Iris pigment epithelial cell (primary cell): ENCODE data around the gene RCL1.
"Not testable (repeated sequence)": the region's sequence is repeated elsewhere in the genome, so short reads cannot be mapped to it uniquely, and the experiment has no call there.

Experiments
- DNase-seq: peaks from one replicate; pipeline ENCODE4 v3.0.0-alpha.2; 2011; ENCODE audit warnings: low read depth

Gene RCL1

DNA sequence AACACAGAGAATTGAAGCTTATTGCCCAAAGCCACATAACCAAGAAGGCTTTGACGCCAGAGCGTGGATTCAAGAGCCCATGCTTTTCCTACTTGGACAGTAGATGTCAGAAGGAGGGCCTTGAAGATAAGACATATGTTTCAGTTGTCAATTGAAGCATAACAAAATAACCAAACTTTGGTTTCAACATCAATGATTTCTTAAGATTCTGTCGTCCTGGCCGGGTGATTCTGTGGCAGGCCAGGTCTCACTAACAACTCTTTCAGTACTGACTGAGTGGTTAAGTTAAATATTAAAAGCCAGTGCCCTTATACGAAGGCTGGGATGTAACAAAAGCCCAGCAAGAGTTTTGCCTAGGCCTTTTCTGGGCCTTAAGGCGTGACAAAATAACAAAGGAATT, 94.0 kb downstream of the RCL1 start:
- DNase-seq = no peak

DNA sequence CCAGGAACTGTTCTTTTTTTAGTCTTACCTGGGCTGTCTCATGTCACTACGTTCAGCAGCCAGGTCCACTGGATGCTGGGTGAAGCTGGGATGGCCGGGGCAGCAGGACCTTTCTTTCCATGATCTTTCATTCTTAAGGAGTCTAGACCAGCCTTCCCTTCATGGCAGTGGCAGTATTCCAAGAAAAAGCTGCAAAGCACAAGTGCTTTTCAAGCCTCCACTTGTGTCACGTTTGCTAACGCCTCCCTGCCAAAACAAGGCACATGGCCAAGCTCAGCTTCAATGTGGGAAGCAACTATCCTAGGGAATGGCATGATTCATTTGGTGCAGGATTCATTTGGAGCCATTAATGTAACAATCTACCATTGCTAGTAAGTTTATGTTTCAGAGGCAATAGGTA, 94.8 kb downstream of the RCL1 start:
- DNase-seq = no peak

DNA sequence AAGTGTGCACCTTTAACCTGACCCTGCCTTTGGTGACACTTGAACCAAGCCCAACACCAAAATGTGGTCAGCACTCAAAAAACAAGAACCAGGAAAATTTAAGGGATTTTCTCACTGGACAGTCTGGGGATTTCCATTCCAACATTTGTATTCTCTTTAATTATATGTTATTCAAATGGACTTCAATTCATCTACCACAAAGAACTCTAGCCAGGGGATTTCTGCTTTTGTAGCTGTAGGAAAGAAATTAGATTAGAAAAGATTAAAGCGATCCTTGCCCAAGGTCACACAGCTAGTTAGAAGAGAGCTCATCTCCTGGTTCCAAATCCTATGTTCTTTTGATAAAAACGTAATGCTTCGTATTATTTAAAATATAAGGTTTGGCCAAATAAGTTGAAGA, 97.5 kb downstream of the RCL1 start:
- no peak for DNase-seq

DNA sequence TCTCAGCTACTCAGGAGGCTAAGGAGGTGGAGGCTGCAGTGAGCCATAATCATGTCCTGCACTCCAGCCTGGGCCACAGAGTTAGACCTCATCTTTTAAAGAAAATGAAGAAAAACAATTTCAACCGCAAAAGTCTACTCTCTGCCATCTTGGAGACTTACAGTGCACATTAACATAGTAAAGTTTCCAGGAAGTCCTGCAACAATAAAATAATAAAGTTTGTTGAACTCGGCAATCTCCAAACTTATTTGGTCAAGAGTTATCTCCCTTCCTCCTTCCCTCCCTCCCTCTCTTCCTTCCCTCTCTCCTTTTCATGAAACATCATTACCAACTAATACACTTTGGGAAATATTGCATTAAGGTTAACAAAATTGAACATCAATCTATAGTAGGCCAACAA, 98.2 kb downstream of the RCL1 start:
- no peak for DNase-seq

GRCh38 chr9:4891674-4892073, 98.9 kb downstream of the RCL1 start:
- no peak for DNase-seq

GRCh38 chr9:4892501-4893194, 99.9 kb downstream of the RCL1 start:
- DNase-seq = no peak

DNA sequence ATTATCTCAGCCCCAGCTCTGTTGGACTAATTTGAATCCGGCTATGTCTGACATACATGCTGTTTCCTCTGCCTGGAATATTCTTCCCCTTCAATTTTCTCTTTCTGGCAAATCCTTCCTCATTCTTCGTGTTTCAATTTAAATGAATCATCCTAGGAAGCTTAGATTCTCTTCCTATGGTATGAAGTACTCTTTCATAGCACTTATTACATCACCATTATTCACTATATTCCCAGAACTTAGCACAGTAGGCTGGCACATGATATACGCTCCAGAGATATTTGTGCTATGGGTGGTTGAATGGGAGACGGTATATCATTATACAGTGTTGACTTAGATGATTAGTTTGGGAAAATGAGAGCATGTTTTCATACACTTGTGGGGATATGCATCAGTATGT, 101.3 kb downstream of the RCL1 start:
- peak; percentile 62 for DNase-seq

GRCh38 chr9:4899853-4900252, 107.1 kb downstream of the RCL1 start:
- DNase-seq = not testable (repeated sequence)

DNA sequence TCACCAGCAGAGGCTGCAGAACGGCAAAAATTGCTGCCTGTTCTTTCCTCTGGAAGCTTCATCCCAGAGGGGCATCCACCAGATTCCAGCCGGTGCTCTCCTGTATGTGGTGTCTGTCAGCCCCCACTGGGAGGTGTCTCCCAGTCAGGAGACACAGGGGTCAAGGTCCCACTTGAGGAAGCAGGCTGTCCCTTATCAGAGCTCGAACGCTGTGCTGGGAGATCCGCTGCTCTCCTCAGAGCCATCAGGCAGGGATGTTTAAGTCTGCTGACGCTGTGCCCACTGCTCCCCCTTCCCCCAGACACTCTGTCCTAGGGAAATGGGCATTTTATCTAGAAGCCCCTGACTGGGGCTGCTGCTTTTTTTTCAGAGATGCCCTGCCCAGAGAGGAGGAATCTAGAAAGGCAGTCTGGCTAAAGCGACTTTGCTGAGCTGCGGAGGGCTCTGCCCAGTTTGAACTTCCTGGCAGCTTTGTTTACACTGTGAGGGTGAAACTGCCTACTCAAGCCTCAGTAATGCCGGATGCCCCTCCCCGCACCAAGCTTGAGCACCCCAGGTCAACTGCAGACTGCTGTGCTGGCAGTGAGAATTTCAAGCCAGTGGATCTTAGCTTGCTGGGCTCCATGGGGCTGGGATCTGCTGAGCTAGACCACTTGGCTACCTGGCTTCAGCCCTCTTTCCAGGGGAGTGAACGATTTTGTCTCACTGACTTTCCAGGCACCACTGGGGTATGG, 108.8 kb downstream of the RCL1 start:
- peak; percentile 40 for DNase-seq

DNA sequence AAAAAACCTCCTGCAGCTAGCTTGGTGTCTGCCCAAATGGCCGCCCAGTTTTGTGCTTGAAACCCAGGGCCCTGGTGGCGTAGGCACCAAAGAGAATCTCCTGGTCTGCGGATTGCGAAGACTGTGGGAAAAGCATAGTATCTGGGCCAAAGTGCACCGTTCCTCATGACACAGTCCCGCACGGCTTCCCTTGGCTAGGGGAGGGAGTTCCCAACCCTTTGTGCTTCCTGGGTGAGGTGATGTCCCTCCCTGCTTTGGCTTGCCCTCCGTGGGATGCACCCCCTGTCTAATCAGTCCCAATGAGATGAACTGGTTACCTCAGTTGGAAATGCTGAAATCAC, 109.4 kb downstream of the RCL1 start:
- DNase-seq = no peak

DNA sequence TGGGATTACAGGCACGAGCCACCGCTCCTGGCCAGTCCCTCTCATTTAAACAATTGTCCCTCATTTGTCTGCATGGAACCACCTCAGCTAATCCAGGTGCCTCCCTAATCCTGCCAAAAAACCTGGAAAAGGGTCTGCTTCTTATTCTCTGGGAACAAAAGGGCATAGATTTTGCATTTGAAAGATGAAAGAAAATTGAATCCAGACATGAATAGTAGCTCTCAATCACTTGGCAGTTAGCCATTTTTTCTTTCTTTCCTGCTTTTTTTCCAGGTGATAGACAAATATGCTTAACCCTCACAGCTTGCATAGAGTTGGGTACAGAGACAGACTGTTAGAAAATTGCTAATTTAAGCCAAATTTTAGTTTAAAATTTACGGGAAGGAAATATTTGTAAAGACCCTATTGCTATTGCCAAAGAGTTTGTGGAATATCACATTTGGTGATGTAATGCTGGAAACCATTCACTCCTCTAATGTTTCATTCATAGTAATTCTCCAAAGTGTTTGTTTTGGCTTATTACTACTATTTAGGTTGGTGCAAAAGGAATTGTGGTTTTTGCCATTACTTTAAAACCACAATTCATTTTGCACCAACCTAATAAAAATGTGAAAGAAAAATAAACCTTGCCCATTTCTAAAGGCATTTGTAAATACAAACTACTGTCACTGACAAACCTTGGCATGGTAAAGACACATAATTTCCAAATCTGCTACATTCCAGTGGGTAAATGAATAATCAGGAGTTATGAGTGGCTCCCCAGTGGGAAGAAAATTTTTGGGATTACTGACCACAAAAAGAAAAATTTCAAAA, 111.8 kb downstream of the RCL1 start:
- peak; percentile 78 for DNase-seq

DNA sequence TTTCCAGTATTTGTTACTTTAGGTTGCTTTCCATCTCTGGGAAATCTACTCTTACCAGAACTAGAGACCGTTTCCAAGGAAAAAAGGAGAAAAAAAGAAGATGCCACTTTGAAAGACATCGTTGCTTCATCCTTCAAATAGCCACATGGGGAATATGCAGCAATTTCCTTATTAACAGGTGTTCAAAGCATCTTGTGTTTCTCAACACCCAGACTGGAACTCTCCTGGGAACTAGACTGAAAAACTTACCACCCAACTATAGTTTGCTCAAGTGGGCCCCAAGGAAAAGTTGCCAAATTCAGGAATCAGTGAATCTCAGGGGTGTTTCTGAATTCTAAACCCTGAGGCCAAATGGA, 112.4 kb downstream of the RCL1 start:
- peak; percentile 57 for DNase-seq
